ENCODE measurements around the gene CELF6.
"Not testable (repeated sequence)": the region's sequence is repeated elsewhere in the genome, so short reads cannot be mapped to it uniquely, and the experiment has no call there.

The CELF6 gene

DNA sequence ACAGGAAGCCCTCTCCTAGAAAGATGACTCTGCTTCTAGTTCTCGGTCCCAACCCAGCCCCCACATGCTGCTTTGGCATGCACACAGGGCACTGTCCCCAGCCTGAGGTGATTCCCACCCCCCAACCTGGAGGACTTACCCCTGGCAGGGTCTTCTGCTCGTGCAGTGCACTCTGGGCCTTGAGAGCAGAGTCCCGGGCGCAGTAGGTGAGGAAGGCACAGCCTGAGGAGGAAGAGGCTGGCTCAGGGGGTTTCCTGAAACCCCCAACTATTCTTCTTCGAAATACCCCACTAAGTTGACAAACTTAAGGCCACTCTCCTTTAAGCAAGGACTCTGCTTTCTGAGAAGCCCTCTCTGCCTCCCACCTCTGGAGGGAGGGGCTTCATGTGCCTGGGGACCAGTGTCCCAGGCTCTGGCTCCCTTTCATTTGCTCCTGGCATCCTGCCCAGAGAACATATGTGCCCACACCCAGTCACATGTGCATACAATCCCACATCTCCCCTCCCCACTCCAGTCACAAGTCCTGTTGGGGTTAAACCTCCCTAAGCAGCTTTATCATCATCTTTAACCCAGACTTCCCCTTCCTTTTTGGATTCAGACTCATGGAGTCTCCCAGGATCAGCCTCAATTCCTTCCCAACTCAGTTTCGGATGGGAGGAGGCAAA, 4.1 kb downstream of the CELF6 start:
- no peak for DNase-seq

DNA sequence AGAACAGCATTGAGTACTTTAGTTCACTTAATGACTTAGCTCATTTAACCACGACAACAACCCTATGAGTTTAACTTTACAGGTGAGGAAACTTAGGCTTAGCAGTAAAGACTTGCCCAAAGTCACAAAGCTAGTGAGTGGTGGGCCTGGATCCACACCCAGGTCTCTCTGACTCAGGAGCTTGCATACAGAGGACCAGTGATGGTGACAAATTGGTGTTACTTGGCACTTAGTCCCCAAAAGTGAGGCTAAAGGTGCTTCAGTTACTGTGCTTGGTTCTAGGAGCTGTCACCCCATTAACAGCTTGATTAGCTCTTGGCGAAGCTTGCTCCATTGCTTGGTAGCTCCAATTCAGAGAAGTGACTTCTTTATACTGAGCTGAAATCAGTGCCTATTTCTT, 6.1 kb downstream of the CELF6 start:
- DNase-seq, result no peak

DNA sequence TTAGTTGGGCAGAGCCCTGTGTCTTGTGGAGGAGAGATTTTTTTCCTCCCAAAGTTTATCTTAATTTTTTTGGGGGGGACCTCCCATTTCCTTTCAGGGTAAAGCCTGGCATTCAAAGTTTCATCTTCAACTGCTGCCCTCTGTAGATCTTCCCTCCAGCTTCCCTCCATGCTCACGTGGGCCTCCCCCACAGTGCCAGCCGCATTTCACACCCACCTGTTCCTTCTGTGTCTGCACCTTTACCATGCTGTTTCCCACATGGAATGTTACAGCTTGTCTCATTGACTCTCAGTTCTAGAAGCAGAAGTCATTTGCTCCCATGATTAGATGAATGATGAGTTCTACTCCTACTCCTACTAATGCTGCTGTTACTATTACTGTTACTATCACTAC, 6.5 kb downstream of the CELF6 start:
- no peak for DNase-seq

GRCh38 chr15:72312605-72313447, 7.1 kb downstream of the CELF6 start:
- peak; percentile 61 for DNase-seq

- no peak for DNase-seq
Measured at GRCh38 chr15:72307026-72307425, 12.9 kb downstream of the CELF6 start.

- DNase-seq, result peak; percentile 34
Measured at GRCh38 chr15:72306211-72306785, 13.7 kb downstream of the CELF6 start.

DNA sequence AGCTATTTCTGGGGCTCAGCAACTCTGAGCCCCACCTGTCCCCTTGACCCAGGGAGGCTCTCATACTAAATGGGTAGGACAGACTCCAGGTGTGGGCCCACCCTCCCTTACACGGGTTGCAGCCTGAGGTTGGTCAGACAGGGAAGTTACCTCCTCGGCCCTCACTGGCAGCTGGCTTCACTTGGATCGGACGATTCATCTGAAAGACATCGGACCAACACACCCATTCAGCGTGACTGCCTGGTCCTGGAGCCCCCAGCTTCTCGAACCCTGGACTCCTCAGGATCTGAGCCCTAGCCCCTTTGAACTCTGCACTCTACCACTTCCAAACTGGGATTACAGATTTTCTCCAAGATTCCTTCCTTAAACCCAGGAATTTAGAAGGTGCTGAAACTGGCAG, 15.4 kb downstream of the CELF6 start:
- no peak for DNase-seq

DNA sequence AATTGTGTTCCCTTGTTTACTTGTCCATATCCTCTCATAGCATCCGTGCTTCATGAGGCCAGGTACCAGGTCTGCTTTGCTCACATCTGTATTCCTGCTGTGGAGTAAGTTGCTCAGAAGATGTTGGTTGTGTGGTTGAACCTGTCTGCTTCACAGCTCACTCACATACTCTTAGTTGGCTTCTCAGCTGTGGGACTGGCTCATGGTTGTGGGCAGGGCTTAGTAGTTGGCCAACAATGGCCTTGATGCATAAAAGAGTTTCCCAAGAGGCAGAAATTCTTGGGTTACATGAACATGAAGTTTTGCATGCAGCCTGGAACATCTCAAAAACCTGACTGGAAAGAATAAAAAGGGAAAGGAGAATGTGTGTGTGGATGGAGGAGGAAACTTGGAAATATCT, 17.0 kb downstream of the CELF6 start:
- no peak for DNase-seq

DNA sequence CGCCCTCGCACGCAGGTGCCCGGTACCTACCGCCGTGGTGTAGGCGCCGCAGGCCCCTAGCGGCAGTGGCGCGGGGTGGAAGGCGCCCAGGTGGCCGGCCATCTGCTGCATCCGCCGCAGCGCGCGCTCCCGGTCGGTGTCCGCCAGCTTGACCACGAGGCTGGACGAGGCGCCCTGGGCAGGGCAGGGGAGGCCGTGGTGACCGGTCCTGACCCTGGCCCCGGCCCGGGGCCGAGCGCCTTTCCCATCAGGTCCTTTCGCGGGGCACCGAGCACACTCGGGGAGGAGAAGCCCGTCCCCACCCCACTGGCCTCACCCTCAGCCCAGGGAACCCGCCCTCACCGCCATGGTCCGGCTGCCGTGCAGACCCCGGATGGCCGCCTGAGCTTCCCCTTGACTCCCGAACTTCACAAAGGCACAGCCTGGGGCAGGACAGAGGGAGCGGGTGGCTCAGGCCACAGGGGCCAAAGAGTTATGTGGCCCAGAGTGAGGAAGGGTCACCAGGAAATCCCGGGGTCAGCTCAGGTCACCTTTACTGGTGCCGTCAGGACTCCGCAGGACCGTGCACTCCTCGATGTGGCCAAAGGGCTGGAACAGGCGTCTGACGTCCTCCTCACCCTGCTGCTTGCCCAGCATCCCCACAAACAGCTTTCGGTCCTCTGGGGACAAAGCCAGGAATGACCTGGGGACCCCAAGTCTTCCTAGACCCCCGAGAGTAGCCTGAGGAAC, 30.2 kb downstream of the CELF6 start:
- no peak for DNase-seq

GRCh38 chr15:72288796-72289596, 31.0 kb downstream of the CELF6 start:
- no peak for DNase-seq

- peak; percentile 33 for DNase-seq
Measured at GRCh38 chr15:72285927-72286516, 33.9 kb downstream of the CELF6 start.

GRCh38 chr15:72285402-72285801, 34.6 kb downstream of the CELF6 start:
- DNase-seq, result no peak

GRCh38 chr15:72284781-72285180, 35.2 kb downstream of the CELF6 start:
- DNase-seq, result no peak

DNA sequence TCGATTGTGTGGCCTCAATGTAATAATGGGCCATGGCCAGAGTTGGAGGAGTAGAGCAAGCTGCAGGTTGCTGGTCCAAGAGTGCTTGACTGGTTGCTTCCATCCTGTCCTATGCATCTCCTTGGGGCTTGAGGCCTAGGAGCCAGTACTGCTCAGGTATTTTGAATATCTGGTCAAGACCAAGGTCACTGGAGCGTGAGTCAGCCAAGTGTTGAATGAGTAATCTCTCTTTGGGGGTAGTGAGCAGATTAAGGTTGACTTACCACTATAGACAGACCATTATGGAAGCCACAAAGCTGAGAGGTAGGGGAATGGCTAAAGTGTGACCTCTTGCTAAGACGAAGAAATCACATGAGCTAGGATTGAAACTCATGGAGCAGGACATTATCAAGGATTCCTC, 38.2 kb downstream of the CELF6 start:
- no peak for DNase-seq

GRCh38 chr15:72280751-72281150, 39.2 kb downstream of the CELF6 start:
- no peak for DNase-seq

DNA sequence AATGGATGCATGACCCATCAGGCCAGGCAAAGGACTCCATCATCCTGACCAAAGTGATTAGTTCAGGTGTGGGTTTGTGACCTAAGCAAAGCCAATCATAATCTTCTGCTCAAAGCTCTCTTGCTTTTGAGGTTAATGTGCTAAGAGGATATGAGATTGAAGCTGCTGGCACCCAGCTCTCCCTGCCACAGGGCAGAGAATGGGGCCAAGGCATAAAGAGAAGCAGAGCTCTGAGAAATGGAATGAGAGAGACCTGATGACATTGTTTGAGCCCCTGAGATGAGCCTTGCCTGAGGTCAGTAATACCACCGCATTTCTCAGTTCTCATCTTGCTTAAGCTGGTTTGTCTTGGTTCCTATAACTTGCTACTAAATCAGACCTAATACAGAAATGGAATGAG, 41.2 kb downstream of the CELF6 start:
- DNase-seq, result no peak

DNA sequence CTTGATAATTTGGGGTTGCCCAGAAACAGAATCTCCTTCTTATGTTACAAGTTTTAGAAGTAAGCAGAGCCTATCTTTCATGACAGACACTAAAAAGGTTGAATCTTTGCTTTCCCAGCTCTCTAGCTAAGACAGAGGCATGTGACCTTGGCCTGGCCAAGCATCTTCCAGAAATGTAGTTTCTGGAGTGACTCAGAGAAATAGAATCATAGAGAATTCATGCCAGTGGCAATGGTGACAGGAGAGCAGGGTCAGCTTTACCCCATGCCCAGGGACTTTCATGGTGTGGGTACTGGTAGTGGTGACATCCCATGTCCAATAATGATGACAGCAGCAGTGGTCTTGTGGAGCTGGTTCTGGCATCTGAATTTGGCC, 43.6 kb downstream of the CELF6 start:
- DNase-seq, result no peak

DNA sequence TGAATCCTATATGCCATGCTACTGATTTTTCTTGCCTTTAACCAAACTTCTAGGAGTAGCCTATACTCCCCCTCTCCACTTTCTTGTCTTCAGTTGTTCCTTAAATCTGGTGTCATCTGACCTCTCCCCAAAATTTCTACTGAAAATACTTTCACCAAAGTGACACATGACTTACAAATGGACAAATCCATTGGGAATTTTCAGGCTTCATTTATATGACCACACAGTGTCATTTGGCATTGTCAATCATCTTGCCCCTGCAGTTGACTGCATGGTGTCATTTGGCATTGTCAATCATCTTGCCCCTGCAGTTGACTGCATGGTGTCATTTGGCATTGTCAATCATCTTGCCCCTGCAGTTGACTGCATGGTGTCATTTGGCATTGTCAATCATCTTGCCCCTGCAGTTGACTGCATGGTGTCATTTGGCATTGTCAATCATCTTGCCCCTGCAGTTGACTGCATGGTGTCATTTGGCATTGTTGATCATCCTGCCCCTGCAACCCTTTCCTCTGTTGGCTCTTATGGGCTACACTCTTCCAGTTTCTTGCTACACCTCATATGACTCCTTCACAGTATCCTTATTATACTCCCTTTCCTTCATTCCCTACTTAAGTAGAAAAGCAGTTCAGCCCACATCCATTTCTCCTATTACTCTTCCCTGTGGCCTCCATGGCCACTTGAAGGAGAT, 44.2 kb downstream of the CELF6 start:
- DNase-seq, result not testable (repeated sequence)

DNA sequence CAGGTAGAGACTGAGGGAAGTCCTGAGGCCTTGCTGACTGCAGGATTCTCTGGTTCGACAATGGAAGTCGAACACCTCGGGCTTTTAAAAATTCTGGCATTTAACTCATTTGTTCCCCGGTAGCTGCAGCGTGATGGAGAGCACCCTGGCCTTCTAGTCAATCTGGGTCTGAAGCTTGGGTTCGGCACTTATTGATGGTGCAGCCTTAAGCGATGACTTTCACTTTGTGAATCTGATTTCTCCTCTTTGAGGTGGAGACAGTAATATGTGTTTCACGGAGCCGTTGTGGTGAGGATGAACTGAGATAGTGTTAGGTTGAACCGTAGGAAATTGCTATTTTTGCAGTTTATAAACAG, 47.0 kb downstream of the CELF6 start:
- DNase-seq, result no peak

DNA sequence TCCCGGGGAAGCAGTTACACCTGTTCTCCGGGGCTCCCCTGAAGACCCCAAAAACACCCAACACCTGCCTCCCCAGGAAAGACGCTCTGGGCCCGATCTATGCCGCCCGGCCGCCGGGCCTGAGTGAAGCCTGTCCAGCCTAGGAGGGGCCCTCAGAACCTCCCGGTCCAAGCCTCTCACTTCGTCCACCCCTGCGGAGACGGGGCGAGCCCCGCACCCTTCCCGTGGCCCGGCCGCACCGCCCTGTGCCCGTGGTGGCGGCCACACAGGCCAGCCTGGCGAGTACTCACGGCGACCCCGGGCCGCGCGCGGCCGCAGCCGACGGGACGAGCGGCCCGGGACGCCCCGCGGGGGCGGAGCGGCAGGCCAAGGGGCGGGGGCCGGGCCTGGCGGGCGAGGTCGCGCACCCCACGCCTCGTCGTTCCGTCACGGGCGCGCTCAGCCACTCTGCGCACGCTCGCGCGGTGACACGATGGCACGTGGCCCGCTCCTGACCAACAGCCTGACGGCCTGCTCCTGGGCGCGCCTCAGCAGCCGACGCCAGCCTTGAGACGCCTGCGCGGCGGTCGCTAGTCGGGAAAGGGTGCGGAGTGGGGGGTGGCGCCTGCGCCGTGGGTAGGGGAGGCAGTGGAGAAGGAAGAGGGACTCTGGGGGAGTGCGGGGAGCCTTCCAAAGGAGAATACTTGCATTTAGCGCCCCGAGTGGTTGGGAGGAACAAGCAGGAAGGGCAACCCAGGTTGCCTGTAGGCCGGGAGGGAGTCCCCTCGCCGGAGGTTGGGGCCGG, 47.6 kb downstream of the CELF6 start, which contains the start of gene PARP6:
Gene PARP6 (minus strand): TSS at position 342 of the 784 bp plus-strand sequence. CDS start 5,077 bp downstream, outside the sequence.
- peak; percentile 99 for DNase-seq

GRCh38 chr15:72271895-72272212, 48.1 kb downstream of the CELF6 start:
- DNase-seq, result peak; percentile 22
